ENCODE measurements around the gene TSEN54. TPM values are rescaled to one million over a fixed set of nuclear protein-coding genes. Genes with fewer than 3 reads are reported as not detected.
A peak's percentile ranks its signal among the peaks of the same experiment; 100 is the strongest.

The TSEN54 gene
- total RNA-seq, 2 experiments from 2014 or later: 92.0 to 97.7 TPM

DNA sequence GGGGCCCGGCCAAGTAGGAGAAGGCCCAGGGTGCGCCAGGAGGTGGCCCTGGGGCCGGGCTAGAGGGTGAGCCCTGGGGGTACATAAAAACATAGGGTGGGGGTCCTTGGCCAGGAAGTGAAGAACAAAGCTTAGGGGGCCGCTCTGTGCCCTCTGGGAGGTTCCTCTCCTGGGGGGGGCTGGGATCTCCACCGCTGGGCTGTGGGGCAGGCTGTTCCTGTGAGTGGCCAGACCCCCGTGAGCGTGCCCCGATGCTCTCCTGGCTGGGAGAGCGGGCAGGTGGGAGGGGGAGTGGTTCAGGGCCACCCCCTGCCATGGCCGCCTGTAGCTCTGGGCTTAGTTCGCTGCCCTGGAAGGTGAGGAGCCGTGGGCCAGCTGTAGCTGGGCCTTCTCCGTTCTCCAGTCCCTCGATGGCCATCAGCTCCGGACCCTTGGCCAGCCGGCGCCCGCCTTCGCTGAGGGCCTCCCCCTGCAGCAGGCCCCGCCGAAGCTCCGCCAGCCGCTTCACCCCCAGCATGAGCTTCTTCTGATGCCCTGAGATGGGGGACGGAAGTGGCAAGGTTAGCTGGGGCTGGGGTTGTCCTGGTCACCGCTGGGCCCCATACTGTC, 13.5 kb upstream of the TSEN54 start:
- Mint-ChIP-seq H3K27ac (no peak overlapping the region), H3K27me3 (no peaks in the 10 kb centered on the region), H3K9me3 (ENCODE audit: low read depth) (no peaks in the 10 kb centered on the region), H3K36me3 (no peaks in the 10 kb centered on the region), H3K4me3 (no peak overlapping the region), H3K4me1 (peaks cover 5% of the 10 kb centered on the region)
- CTCF ChIA-PET: interaction anchor here (0.6 to 1.3 kb wide), 6 partner anchors 9 to 245 kb away, joined by 3 to 4 read pairs (median 3); partner anchors contain the start of gene TSEN54
- ATAC-seq: no peak
- DNase-seq: no peak

DNA sequence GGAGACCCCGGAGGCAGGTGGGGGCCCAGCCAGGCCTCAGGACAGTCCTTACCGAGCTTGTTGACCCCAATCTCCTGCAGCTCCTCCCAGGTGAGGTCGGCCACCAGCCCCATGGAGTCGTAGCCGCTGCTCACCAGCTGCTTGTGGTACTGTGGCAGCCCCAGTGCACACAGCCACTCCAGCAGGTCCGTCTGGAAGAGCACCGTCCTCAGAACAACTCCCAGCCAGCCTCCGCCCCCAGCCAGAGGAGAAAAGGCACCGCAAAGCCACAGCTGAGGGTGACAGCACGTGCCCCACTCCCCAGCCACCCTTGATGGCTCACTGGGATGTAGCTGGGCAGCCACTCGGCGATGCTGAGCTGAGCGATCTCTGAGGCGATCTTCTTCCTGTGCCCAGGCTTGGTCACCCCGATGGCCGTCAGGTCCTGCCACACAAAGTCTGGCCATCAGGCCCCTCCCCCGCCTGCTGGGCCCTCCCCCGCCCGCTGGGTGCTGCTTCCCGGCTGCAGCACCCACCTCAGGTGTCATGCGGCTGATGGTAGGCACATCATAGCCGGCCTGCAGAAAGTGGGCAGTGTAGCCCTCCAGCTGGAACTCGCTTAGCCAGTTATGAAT, 12.9 kb upstream of the TSEN54 start:
- no peaks in the 10 kb centered on the region for H3K9me3 Mint-ChIP-seq (ENCODE audit: low read depth)
- H3K4me3 Mint-ChIP-seq: no peak overlapping the region
- H3K27me3 Mint-ChIP-seq: no peaks in the 10 kb centered on the region
- DNase-seq (no peak), ATAC-seq (no peak)
- H3K36me3 Mint-ChIP-seq: no peaks in the 10 kb centered on the region
- H3K27ac Mint-ChIP-seq: no peak overlapping the region
- H3K4me1 Mint-ChIP-seq: peaks cover 2% of the 10 kb centered on the region
- CTCF ChIA-PET: interaction anchor here (0.6 to 2.1 kb wide), 9 partner anchors 9 to 244 kb away, joined by 3 to 5 read pairs (median 3); partner anchors contain the start of genes TMEM94 and TSEN54

DNA sequence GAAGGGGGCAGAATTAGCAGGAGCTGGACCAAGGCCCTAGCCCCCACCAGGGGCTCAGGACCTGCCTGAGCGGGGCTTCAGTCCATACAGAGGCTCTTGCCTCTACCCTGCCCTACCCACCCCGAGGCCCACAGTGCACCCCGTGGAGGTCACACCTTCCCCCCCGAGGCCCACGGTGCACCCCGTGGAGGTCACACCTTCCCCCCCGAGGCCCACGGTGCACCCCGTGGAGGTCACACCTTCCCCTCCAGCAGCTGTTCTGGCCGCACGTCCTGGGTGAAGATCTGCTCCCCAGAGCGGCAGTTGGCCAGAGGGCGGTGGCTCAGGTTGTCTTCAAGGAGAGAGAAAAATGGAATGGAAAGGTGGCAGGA, 12.4 kb upstream of the TSEN54 start:
- H3K27me3 Mint-ChIP-seq: no peaks in the 10 kb centered on the region
- H3K4me1 Mint-ChIP-seq: peaks cover 2% of the 10 kb centered on the region
- DNase-seq: no peak
- no peaks in the 10 kb centered on the region for H3K36me3 Mint-ChIP-seq
- CTCF ChIA-PET: interaction anchor here (0.8 to 2.1 kb wide), 7 partner anchors 10 to 244 kb away, joined by 3 to 5 read pairs (median 4); partner anchors contain the start of genes TMEM94 and TSEN54
- H3K27ac Mint-ChIP-seq: no peak overlapping the region
- no peak for ATAC-seq
- H3K9me3 Mint-ChIP-seq (ENCODE audit: low read depth): no peaks in the 10 kb centered on the region
- H3K4me3 Mint-ChIP-seq: no peak overlapping the region

DNA sequence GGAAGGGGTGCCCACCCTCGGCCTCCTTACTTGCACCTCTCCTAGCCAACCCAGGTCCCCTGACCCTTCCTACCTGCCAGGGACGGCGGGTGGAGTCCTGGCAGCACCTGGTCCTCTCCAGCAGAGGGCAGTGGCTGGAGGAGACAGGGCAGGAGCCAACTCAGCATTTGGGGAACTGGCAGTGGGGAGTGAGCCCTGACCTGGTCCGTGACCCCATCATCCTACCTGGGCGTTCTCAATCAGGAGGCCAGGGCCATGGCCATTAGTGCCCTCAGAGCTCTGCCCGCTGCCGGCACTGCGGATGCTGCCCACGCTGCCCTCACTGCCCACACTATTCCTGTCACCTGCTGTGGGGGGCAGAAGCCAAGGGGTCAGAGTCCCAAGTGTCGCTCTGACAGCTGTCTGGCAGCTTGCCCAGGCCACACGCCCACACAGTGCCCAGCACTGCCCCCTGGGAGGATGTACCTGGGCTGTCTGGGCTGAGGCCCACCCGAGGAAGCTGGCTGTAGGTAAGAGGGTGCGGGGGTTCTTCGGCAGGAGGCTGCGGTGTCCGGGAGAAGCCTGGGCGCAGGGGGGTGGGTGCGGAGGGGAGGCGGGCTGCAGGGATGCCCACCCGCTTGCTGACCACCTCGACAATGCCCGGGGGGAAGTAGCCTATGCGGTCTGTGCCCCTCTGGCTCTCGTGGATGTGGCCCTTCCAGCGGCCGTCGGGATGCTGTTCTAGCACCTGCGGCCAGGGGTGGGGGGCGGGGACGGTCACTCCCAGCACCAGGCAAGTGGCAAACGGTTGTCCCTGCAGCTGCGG, 11.8 kb upstream of the TSEN54 start:
- no peak overlapping the region for H3K4me3 Mint-ChIP-seq
- DNase-seq (peak; percentile 61), ATAC-seq (peak; percentile 66)
- CTCF ChIA-PET: interaction anchor here (0.8 to 2.1 kb wide), 5 partner anchors 15 to 243 kb away, joined by 3 to 5 read pairs (median 4); partner anchors contain the start of gene TMEM94
- H3K27me3 Mint-ChIP-seq: no peaks in the 10 kb centered on the region
- no peak overlapping the region for H3K27ac Mint-ChIP-seq
- H3K9me3 Mint-ChIP-seq (ENCODE audit: low read depth): no peaks in the 10 kb centered on the region
- H3K36me3 Mint-ChIP-seq: no peaks in the 10 kb centered on the region
- H3K4me1 Mint-ChIP-seq: peaks cover 2% of the 10 kb centered on the region

DNA sequence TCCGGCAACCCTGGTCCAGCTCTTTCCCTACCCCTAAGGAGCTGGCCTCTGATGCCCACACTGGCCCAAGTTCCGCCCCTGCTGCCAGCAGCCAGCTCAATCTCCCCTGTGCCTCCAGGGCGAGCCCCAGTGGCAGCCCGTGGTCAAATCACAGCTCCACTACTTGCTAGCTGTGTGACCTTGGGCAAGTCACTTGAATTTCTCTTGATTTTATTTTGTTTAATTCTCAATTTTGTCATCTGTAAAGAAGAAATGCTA, 11.2 kb upstream of the TSEN54 start:
- CTCF ChIA-PET: interaction anchor here (0.8 to 2.1 kb wide), 5 partner anchors 11 to 96 kb away, joined by 3 to 7 read pairs (median 5); partner anchors contain the start of genes TMEM94 and TSEN54
- no peak for DNase-seq
- no peaks in the 10 kb centered on the region for H3K9me3 Mint-ChIP-seq (ENCODE audit: low read depth)
- H3K36me3 Mint-ChIP-seq: no peaks in the 10 kb centered on the region
- no peak overlapping the region for H3K27ac Mint-ChIP-seq
- peaks cover 2% of the 10 kb centered on the region for H3K4me1 Mint-ChIP-seq
- no peak for ATAC-seq
- H3K4me3 Mint-ChIP-seq: no peak overlapping the region
- no peaks in the 10 kb centered on the region for H3K27me3 Mint-ChIP-seq

DNA sequence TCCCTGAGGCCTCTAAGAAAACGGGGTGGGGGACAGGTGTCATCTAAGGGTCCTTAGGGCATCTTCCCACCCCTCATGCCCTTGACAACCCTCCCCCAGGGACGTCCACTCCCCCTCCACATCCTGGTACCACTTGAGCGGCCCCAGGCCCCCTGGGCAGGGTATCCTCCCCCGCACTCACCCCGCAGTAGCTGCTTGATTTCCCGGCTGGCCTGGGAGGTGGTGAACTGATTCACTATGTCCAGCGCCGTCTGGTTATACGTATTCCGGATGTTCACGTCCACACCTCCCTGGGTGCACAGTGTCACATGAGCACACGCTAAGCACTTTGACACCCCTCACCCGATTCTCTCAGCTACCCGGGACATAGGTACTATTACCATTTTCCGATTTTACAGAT, 10.7 kb upstream of the TSEN54 start:
- Mint-ChIP-seq H3K4me1 (peaks cover 2% of the 10 kb centered on the region), H3K27ac (no peak overlapping the region), H3K9me3 (ENCODE audit: low read depth) (no peaks in the 10 kb centered on the region), H3K27me3 (no peaks in the 10 kb centered on the region), H3K36me3 (no peaks in the 10 kb centered on the region), H3K4me3 (no peak overlapping the region)
- DNase-seq (no peak), ATAC-seq (no peak)
- CTCF ChIA-PET: interaction anchor here (1.2 to 2.1 kb wide), 3 partner anchors 11 to 95 kb away, joined by 4 to 7 read pairs (median 5); partner anchors contain the start of gene TSEN54

DNA sequence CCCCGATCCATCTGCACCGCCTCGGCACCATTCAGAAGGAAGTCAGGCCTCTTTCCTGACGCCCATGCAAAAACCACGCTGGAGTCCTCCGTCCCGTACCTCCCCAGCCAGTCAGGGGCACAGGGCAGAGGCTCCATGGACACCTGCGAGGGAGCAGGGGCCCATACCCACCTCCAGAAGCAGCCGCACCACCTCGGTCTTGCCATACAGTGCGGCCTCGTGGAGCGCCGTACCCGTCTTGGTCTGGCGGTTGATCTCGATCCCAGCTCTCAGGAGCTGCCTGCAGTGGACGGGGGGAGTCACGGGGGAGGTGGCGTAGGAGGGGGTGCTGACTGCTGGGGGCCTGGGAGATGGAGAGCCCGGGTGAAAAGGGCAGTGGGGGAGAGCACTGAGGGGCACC, 10.2 kb upstream of the TSEN54 start:
- H3K27me3 Mint-ChIP-seq: no peaks in the 10 kb centered on the region
- DNase-seq (no peak), ATAC-seq (no peak)
- no peak overlapping the region for H3K27ac Mint-ChIP-seq
- H3K4me1 Mint-ChIP-seq: no peaks in the 10 kb centered on the region
- H3K4me3 Mint-ChIP-seq: no peak overlapping the region
- no peaks in the 10 kb centered on the region for H3K36me3 Mint-ChIP-seq
- no peaks in the 10 kb centered on the region for H3K9me3 Mint-ChIP-seq (ENCODE audit: low read depth)
- CTCF ChIA-PET: interaction anchor here (1.1 to 1.2 kb wide), 2 partner anchors 10 to 76 kb away, joined by 3 to 7 read pairs; partner anchors contain the start of gene TSEN54

DNA sequence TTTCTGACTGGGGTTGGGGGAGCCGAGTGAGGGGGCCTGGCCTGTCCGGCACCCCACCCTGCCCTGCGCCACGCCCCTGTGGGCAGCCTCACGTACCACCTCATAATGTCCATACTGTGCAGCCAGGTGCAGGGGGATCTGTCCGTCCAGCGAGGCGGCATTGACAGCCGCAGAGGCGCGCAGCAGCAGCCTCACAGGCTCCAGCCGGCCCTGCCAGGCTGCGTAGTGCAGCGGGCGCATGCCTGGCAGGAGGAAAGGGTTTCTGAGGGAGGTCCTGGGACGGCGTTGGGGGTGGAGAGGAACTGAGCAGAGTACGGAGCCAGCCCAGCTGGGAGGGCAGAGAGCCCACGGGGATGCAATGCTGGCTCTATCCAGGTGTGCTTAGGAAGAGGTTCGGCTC, 9.4 kb upstream of the TSEN54 start:
- H3K27me3 Mint-ChIP-seq: no peaks in the 10 kb centered on the region
- CTCF ChIA-PET: interaction anchor here (1.1 kb wide), 1 partner anchor 77 kb away, joined by 3 read pairs; no protein-coding TSS in a partner anchor
- no peak overlapping the region for H3K27ac Mint-ChIP-seq
- no peaks in the 10 kb centered on the region for H3K36me3 Mint-ChIP-seq
- ATAC-seq (no peak), DNase-seq (no peak)
- no peaks in the 10 kb centered on the region for H3K4me1 Mint-ChIP-seq
- no peak overlapping the region for H3K4me3 Mint-ChIP-seq
- H3K9me3 Mint-ChIP-seq (ENCODE audit: low read depth): no peaks in the 10 kb centered on the region

DNA sequence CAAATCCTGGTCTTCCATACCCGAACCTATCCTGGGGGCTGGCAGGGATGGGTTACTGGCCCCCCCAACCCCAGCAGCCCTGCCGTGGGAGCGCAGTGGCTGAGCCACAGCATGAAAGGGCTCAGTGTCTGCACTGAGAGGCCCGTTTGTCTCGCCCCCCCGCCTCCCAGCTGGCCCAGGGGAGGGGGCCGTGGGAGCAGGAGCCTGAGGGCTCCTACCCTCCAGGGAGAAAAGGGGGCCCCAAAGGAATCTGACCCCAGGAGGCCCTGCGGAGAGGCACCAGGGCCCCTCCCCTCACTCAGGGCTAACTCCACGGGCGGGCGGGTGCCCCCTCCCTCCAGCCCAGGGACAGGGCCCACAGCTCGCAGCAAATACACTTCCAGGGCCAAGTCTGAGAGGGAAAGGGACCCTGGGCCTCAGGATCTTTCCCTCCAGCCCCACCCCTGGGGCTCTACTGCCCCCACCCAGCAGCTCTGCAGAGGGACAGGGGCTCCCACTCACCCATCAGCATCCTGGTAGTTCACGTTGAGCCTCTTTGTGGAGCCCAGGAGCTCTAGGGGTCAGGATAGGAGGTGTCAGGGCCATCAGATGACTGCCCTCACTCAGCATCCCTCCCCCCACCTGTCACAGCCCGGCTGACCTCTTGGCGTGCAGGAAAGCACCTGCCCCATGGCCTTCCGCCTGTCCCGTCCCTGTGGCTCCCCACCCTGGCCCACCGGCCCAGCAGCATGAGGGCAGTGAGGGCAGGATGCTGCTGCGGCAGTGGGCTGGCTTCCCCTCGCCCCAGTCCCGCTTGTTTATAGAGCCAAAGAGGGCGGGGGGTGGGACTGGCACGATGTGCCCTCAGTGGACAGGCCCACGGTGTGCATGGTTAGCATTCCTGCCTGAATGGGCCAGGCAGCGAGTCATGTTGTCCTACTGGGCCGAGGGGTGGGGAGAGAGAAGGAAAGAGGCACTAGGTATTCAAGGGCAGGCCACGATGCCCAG, 8.3 kb upstream of the TSEN54 start:
- Mint-ChIP-seq H3K4me1 (no peaks in the 10 kb centered on the region), H3K4me3 (no peak overlapping the region), H3K27ac (no peak overlapping the region), H3K9me3 (ENCODE audit: low read depth) (no peaks in the 10 kb centered on the region), H3K36me3 (no peaks in the 10 kb centered on the region), H3K27me3 (no peaks in the 10 kb centered on the region)
- ATAC-seq (no peak), DNase-seq (no peak)
- CTCF ChIA-PET: interaction anchor here (0.9 to 1.5 kb wide), 2 partner anchors 80 to 125 kb away, joined by 3 read pairs; partner anchors contain the start of gene SMIM5

DNA sequence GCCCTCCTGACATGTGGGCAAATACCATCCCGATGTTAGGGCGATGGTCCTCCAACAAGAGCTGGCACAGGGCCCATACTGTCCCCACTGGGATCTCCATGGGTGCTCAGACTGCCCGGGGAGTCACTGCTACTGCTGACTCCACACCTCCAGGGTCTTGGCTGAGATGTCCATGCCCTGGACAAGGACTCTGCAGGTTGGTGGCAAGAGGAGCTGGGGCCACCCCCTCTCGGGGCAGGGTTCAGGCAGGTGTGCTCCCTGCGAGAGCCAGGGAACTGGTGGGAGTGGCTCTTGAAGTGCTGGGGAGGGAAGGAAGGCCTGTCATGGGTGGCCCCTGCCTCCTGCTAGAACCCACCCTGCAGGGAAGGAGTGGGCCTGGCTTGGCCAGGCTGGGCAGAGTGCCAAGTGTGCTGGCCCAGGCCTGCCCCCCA, 7.4 kb upstream of the TSEN54 start:
- Mint-ChIP-seq H3K27me3 (no peaks in the 10 kb centered on the region), H3K4me3 (no peak overlapping the region), H3K9me3 (ENCODE audit: low read depth) (no peaks in the 10 kb centered on the region), H3K4me1 (no peaks in the 10 kb centered on the region), H3K36me3 (no peaks in the 10 kb centered on the region), H3K27ac (no peak overlapping the region)
- ATAC-seq (no peak), DNase-seq (no peak)
- CTCF ChIA-PET: interaction anchor here (0.9 kb wide), 1 partner anchor 124 kb away, joined by 3 read pairs; the partner anchor contains the start of gene SMIM5

DNA sequence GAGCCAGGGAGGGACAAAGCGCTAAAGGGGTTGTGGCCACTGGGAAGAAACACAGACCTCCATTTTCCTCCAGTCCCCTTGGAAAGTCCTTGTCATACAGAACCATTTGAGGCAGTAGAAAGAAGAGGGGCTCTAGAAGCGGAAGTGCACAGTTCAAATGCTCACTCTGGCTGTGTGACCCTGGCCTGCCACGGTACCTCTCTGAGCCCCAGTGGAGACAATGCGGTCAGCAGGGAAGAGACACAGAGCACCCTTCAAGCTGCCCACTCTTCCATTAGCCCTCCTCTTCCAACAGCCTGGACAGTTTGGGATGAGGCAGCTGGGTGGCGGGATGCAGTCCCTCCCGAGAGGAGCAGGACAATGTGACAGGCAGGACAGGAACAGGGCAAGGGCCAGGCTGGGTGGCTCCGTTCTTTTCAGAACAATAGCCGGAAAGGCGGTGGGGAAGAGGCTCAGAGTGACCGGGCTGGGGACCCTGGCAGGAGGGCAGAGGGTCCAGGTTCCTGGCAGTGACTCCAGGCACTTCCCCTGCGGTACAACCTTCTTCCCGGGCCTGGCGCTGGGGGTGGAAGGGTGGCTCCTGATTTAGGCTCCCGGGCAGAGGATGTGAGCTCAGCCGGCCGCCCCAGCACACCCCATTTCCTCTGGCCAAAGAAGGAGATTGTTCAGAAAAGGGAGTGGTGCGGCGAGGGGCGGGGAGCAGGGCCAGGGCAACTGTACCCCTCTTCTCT, 6.6 kb upstream of the TSEN54 start:
- Mint-ChIP-seq H3K36me3 (no peaks in the 10 kb centered on the region), H3K4me1 (no peaks in the 10 kb centered on the region), H3K27ac (no peak overlapping the region), H3K9me3 (ENCODE audit: low read depth) (no peaks in the 10 kb centered on the region), H3K4me3 (no peak overlapping the region), H3K27me3 (no peaks in the 10 kb centered on the region)
- ATAC-seq (no peak), DNase-seq (no peak)
- CTCF ChIA-PET: no interaction called here

DNA sequence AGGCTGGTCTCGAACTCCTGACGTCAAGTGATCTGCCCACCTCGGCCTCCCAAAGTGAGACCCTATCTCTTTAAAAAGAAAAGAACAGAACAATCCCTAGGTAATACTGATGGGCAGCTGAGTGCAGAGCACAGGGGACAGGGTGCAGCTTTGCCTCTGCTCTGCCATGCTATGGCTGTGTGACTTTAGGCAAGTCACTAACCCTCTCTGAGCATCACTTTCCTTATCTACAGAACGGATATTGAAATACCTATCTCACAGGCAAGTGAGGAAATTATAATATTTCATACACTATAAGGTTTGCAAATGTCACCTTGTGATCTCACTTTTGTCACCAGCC, 5.1 kb upstream of the TSEN54 start:
- no peak overlapping the region for H3K4me3 Mint-ChIP-seq
- ATAC-seq: no peak
- CTCF ChIA-PET: interaction anchor here (1.5 kb wide), 1 partner anchor 24 kb away, joined by 4 read pairs; no protein-coding TSS in a partner anchor

More for the DNA sequence above, 5.1 kb upstream of the TSEN54 start:
- no peak overlapping the region for H3K27ac Mint-ChIP-seq
- H3K4me1 Mint-ChIP-seq: no peaks in the 10 kb centered on the region
- H3K9me3 Mint-ChIP-seq (ENCODE audit: low read depth): no peaks in the 10 kb centered on the region
- H3K36me3 Mint-ChIP-seq: no peaks in the 10 kb centered on the region
- no peak for DNase-seq
- H3K27me3 Mint-ChIP-seq: no peaks in the 10 kb centered on the region
